HEK293 (cell line): ENCODE measurements around the gene ZDHHC14.

Source experiments
- MEIS1 ChIP-seq: sonication (generic); formaldehyde crosslinking; IDR thresholded peaks from 2 replicates; pipeline ENCODE4 v1.8.1; 2022; ENCODE audit warnings: missing genetic modification reagents, mild to moderate bottlenecking, borderline replicate concordance
- ZNF174 ChIP-seq: fragments of 450-650 bp; formaldehyde crosslinking; IDR thresholded peaks from 2 replicates; pipeline ENCODE4 v1.5.0; 2017; ENCODE audit warnings: missing biosample characterization, mild to moderate bottlenecking, missing genetic modification characterization
- ZNF19 ChIP-seq: fragments of 450-650 bp; formaldehyde crosslinking; IDR thresholded peaks from 2 replicates; pipeline ENCODE4; 2016; ENCODE audit warnings: missing biosample characterization, missing genetic modification characterization, low read depth
- ZNF274 ChIP-seq, 2 experiments: fragments of 200-500 bp in 1 of 2; fragments of 450-650 bp in 1 of 2; sonication (Bioruptor generic) in 1 of 2; formaldehyde crosslinking in 1 of 2; IDR thresholded peaks; 2 replicates each; pipeline versions ENCODE4 v1.5.1 to v1.6.1; 2014 to 2016; ENCODE audit warnings: borderline replicate concordance in 1 of 2, inconsistent platforms in 1 of 2, low read length in 1 of 2, missing biosample characterization in 1 of 2, missing genetic modification characterization in 1 of 2
- ZNF335 ChIP-seq: fragments of 450-650 bp; formaldehyde crosslinking; conservative IDR thresholded peaks from 2 replicates; pipeline ENCODE4 v1.5.1; 2016; ENCODE audit warnings: missing biosample characterization, missing genetic modification characterization
- ZNF341 ChIP-seq: fragments of 450-650 bp; formaldehyde crosslinking; IDR thresholded peaks from 2 replicates; pipeline ENCODE4; 2016; ENCODE audit warnings: low read depth, missing biosample characterization, missing genetic modification characterization
- ZNF416 ChIP-seq: fragments of 450-650 bp; formaldehyde crosslinking; IDR thresholded peaks from 2 replicates; pipeline ENCODE4 v1.5.1; 2016; ENCODE audit warnings: missing biosample characterization, missing genetic modification characterization
- ZNF585B ChIP-seq: fragments of 450-650 bp; formaldehyde crosslinking; IDR thresholded peaks from 2 replicates; pipeline ENCODE4 v1.5.1; 2016; ENCODE audit warnings: missing biosample characterization, missing genetic modification characterization
- ZNF830 ChIP-seq: fragments of 450-650 bp; IDR thresholded peaks from 2 replicates; pipeline ENCODE4 v1.5.0; 2018; ENCODE audit warnings: missing biosample characterization, missing genetic modification characterization, low read depth, mild to moderate bottlenecking, moderate library complexity
- ZSCAN30 ChIP-seq: fragments of 450-650 bp; IDR thresholded peaks from 2 replicates; pipeline ENCODE4 v1.5.1; 2018; ENCODE audit warnings: missing biosample characterization, mild to moderate bottlenecking, missing genetic modification characterization, moderate library complexity
- TF ChIP-seq, protein P1 (sequence below): fragments of 450-650 bp; formaldehyde crosslinking; IDR thresholded peaks from 2 replicates; pipeline ENCODE4 v1.5.1; 2016; ENCODE audit warnings: missing biosample characterization, missing genetic modification characterization
- TF ChIP-seq, protein P2 (sequence below): fragments of 450-650 bp; formaldehyde crosslinking; IDR thresholded peaks from 2 replicates; pipeline ENCODE4 v1.5.1; 2016; ENCODE audit warnings: missing biosample characterization, missing genetic modification characterization
- TF ChIP-seq, protein P3 (sequence below): sonication (generic); formaldehyde crosslinking; IDR thresholded peaks from 2 replicates; pipeline ENCODE4 v1.8.1; 2022; ENCODE audit warnings: mild to moderate bottlenecking, moderate library complexity, missing genetic modification reagents

DNA sequence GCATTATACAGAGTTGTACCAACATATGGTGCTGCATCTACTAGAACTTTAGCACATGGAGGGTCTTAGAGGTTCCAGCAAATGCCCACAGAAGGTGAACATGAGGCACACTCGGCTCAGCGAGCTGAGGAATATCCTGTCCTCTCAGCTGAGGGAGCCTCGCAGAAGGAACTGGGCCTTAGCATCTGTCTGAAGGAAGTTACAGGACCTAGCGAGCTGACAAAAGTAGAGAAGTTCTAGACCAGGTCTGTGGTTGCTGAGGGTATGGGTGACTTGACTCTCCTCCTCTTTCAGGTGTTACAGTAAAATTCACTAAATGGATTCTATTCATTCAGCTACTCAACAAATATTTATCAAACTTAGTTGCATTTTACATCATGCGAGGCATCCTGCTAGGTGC, 157.2 kb downstream of the ZDHHC14 start:
- TF ChIP-seq ZNF830 (tag by site-specific recombination) (no peak), ZNF585B (tag by site-specific recombination) (no peak), ZNF416 (tag by site-specific recombination) (no peak), ZNF274 (IDR thresholded peaks at IDR 0.05; ENCODE audit: low read length) (no peak), ZNF274 (tag by site-specific recombination; IDR thresholded peaks at IDR 0.05; ENCODE audit: borderline replicate concordance) (no peak), ZSCAN30 (tag by site-specific recombination) (no peak), ZNF174 (no peak), ZNF341 (tag by site-specific recombination) (no peak), ZNF19 (tag by site-specific recombination) (no peak), ZNF335 (no peak), MEIS1 (CRISPR knock-in tag) (no peak)
- TF ChIP-seq, protein P1, sequence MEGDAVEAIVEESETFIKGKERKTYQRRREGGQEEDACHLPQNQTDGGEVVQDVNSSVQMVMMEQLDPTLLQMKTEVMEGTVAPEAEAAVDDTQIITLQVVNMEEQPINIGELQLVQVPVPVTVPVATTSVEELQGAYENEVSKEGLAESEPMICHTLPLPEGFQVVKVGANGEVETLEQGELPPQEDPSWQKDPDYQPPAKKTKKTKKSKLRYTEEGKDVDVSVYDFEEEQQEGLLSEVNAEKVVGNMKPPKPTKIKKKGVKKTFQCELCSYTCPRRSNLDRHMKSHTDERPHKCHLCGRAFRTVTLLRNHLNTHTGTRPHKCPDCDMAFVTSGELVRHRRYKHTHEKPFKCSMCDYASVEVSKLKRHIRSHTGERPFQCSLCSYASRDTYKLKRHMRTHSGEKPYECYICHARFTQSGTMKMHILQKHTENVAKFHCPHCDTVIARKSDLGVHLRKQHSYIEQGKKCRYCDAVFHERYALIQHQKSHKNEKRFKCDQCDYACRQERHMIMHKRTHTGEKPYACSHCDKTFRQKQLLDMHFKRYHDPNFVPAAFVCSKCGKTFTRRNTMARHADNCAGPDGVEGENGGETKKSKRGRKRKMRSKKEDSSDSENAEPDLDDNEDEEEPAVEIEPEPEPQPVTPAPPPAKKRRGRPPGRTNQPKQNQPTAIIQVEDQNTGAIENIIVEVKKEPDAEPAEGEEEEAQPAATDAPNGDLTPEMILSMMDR, result no peak
- TF ChIP-seq, protein P2, sequence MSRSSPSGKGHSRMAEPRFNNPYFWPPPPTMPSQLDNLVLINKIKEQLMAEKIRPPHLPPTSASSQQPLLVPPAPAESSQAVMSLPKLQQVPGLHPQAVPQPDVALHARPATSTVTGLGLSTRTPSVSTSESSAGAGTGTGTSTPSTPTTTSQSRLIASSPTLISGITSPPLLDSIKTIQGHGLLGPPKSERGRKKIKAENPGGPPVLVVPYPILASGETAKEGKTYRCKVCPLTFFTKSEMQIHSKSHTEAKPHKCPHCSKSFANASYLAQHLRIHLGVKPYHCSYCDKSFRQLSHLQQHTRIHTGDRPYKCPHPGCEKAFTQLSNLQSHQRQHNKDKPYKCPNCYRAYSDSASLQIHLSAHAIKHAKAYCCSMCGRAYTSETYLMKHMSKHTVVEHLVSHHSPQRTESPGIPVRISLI (tag by site-specific recombination), result no peak
- TF ChIP-seq, protein P3, sequence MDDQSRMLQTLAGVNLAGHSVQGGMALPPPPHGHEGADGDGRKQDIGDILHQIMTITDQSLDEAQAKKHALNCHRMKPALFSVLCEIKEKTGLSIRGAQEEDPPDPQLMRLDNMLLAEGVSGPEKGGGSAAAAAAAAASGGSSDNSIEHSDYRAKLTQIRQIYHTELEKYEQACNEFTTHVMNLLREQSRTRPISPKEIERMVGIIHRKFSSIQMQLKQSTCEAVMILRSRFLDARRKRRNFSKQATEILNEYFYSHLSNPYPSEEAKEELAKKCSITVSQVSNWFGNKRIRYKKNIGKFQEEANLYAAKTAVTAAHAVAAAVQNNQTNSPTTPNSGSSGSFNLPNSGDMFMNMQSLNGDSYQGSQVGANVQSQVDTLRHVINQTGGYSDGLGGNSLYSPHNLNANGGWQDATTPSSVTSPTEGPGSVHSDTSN (CRISPR knock-in tag), result no peak
